ENCODE data around the gene MAP3K7CL.

The MAP3K7CL gene

DNA sequence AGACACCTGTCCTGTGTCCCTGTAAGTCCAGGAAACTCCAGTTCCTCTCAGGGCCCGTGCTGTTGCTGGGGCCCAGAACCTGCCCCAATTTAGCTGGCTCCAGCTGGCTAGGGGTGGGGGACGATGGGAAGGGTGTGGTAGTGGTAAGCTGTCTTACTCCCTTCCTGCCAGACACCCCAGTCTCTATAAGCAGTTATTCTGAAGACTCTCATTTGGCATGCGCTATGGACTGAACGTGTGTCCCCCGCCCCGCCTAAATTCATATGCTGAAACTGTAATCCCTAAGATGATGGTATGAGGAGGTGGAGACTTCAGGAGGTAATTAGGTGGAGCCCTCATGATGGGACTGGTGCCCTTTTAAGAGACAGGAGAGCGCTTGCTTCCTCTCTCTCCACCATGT is 82.0 kb downstream of the MAP3K7CL start:
- DNase-seq (ENCODE audit: insufficient read length, low spot score) (no peak), FAIRE-seq (no peak)
- TF ChIP-seq, protein P1, sequence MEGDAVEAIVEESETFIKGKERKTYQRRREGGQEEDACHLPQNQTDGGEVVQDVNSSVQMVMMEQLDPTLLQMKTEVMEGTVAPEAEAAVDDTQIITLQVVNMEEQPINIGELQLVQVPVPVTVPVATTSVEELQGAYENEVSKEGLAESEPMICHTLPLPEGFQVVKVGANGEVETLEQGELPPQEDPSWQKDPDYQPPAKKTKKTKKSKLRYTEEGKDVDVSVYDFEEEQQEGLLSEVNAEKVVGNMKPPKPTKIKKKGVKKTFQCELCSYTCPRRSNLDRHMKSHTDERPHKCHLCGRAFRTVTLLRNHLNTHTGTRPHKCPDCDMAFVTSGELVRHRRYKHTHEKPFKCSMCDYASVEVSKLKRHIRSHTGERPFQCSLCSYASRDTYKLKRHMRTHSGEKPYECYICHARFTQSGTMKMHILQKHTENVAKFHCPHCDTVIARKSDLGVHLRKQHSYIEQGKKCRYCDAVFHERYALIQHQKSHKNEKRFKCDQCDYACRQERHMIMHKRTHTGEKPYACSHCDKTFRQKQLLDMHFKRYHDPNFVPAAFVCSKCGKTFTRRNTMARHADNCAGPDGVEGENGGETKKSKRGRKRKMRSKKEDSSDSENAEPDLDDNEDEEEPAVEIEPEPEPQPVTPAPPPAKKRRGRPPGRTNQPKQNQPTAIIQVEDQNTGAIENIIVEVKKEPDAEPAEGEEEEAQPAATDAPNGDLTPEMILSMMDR (IDR thresholded peaks at IDR 0.05; ENCODE audit: insufficient read depth, missing control alignments), result no peak

DNA sequence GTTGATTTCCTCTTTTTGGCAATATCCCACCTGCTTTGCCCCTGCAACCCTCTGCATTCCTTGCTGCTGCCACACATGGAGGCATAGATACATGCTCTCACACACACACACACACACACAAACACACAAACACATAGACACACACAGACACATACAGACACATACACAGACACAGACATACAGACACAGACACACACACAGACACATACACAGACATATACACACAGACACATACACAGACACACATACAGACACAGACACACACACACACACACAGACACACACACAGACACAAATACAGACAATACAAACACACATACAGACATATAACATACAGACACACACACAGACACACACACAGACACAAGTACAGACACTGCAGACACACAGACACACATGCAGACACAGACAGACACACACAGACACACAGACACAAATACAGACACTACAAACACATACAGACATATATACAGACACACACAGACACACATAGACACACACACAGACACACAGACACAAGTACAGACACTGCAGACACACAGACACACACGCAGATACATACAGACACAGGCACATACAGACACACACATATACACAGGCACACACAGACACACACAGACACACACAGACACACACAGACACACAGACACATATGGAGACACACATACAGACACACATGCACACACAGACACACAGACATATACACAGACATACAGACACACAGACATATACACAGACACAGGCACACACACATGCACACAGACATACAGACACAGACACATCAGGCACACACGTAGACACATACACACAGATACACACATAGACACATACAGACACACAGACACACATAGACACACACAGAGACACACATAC is 83.3 kb downstream of the MAP3K7CL start:
- DNase-seq (ENCODE audit: insufficient read length, low spot score) (no peak), FAIRE-seq (peak; percentile 86)
- TF ChIP-seq, protein P1 (IDR thresholded peaks at IDR 0.05; ENCODE audit: insufficient read depth, missing control alignments), result no peak

DNA sequence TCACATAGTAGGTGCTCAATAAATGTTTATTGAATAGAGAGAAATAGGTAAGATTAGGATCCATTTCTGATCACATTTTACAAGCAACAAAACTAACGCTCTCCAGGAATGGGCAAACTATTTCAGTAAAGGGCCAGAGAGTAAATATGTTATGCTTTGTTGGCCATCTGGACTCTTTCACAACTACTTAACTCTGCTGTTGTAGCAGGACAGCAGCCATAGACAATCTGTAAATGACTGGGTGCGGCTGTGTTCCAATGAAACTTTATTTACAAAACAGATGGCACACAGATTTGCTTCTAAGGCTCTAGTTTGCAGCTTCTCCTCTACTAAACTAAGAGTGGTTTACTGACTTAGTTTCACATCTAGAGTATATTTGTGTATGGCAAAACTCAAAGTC is 85.3 kb downstream of the MAP3K7CL start:
- FAIRE-seq (no peak), DNase-seq (ENCODE audit: insufficient read length, low spot score) (no peak)
- TF ChIP-seq, protein P1 (IDR thresholded peaks at IDR 0.05; ENCODE audit: insufficient read depth, missing control alignments), result no peak

DNA sequence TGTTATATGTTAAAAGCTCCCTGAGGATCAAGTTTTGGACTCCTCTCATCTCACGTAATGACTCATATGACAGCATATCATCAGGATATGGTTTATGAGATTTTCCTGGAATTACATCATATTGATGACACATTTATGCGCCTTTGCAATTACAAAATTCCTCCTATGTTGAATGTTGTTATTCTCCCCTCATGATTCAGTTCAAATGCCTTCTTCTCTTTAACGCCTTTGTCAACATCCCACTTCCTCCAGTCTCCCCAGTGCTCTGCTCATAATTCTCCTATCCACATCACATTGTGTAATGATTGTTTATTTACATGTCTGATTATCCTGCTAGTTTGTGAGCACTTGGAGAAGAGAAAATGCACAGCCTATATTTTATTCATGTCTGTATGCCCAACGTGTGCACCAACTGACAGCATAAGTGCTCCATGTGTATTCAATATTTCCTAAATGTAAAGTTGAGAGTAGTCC is 87.4 kb downstream of the MAP3K7CL start:
- DNase-seq (ENCODE audit: insufficient read length, low spot score), result no peak
- TF ChIP-seq, protein P1 (IDR thresholded peaks at IDR 0.05; ENCODE audit: insufficient read depth, missing control alignments), result no peak
- no peak for FAIRE-seq

DNA sequence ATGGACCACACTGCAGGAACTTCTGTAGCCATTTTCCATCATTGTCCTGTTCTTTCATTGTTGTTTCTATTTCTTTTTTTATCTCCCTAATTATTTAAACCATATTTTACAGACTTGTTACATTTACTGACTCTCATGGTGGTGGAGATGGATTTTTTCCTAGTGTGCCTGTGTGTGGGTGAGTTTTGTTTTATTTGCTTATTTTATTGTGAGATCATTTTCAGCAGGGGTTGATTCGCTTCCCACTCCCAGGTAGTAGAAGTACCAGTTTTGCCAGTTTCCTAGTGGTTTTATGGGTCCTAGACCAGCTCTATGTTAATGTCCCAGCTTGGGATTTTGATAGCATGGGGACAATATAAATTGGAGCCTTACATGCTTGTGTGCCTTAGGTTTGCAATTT is 88.3 kb downstream of the MAP3K7CL start:
- no peak for FAIRE-seq
- DNase-seq (ENCODE audit: insufficient read length, low spot score), result no peak
- TF ChIP-seq, protein P1 (IDR thresholded peaks at IDR 0.05; ENCODE audit: insufficient read depth, missing control alignments), result no peak

DNA sequence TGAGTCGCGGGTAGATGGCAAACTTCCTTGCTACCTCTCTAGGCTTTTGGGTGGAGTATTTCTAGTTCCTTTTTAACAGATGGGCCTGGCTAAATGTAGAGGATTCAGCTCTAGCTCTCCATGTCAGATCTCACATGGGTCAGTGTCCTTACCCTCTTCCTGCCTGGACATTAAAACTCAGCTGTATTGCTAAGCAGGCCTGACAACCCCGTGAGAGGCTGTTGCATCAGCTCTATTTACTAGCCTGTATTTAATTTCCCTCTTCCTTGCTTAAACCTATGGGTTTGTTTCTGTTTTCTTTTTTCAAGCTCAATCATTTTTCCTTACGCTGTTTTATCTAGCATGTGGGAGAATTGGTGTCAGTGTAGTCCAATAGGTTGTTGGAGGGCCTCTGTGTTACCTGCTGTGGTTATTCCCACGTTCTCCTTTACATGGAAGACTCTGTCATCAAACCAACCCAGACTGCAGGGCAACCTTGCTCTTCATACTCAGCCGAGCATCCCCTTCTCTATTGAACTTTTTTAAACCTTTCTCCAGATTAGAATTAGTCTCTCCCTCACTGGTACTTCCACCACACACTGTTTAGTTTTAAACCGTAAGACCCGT is 88.8 kb downstream of the MAP3K7CL start:
- TF ChIP-seq, protein P1 (IDR thresholded peaks at IDR 0.05; ENCODE audit: insufficient read depth, missing control alignments), result no peak
- no peak for DNase-seq (ENCODE audit: insufficient read length, low spot score)
- no peak for FAIRE-seq
